Dermis blood vessel endothelial cell (primary cell): Measurements from ENCODE around the gene MARCHF10. TPM values are rescaled to one million over a fixed set of nuclear protein-coding genes. Genes with fewer than 3 reads are reported as not detected.
A peak's percentile ranks its signal among the peaks of the same experiment; 100 is the strongest.

Experiments
- DNase-seq: peaks from one replicate; pipeline ENCODE4 v3.0.0; 2010
- total RNA-seq: library from RNA; depleted of rRNA; stranded (reverse); fragments of >200 nt; gene quantifications from 2 replicates; pipeline ENCODE4 v1.2.3, GENCODE V29; 2014

The MARCHF10 gene
- total RNA-seq, 1 donor from 2014 or later, result not detected

DNA sequence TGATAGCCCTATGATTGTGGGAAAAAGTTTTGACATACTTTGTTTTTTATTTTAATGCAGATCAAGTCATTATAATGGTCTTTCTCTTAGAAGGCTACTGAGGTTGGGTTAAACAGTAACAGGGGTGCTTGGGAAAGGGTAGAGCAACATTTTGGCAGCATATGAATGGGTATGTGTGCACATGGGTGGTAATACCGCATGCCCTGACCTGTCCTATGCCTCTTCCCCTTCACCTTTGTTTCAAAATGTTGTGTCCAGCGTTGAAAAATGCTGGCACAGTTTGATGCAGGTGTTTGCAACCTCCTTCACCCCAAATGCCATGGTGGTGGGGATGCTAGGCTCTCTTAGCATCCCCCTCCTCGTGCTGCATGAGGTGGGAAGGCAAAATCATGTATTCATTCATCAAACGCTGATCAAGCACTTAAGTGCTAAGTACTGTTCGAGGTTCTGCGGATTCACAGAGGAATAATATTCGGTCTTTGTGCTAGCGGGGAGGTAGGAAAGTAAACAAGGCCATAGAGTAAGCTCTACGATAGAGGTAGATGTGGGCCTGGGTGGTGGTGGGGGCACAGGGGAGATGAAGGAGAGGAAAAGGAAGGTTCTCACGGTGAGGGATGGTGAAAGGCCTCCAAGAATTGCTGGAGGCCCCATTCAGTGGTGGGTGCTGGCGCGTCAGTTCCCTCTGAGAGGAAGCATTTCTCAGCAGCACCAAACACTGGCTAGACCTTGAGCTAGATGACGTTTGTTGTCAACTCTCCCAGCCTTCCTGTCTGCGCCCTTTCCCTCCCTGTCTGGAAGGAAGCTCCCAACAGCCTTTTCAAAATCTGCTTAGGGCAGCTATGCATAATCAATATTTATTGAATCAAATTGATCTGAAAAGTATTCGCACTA is 13.3 kb upstream of the MARCHF10 start:
- no peak for DNase-seq

DNA sequence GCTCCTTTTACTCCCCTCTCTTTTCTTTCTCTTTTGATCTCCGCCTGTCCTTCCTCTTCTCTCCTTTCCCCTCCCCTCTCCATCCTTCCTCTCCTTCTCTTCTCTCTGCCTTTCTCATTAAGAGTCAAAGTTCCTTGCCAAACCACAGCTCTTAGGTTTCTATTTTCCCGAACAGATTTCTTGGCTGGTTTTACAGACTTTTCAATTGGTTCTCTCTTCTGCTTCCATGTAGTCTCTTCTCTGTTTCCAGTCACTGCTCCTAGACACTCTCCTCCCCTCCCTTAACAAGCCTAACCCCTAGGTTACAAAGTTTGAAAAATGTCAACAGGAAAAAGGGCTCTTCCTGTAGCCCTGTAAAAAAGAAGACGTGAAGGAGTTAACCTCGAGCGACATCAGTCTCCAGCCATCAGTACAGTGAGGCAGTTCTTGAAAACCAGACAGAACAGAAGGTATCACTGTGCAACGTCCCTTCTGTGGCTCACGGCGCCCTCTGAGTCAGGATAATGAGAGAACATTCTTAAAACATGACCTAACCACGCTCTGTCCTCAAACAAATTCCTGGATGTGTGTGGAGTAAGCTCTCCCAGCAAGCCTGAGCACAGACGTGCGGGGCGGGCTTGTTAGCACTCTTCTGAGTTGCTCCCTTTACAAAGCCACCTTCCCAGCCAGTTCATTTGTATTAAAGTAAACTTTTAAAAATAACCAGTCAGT is 11.6 kb upstream of the MARCHF10 start:
- DNase-seq, result peak; percentile 88

DNA sequence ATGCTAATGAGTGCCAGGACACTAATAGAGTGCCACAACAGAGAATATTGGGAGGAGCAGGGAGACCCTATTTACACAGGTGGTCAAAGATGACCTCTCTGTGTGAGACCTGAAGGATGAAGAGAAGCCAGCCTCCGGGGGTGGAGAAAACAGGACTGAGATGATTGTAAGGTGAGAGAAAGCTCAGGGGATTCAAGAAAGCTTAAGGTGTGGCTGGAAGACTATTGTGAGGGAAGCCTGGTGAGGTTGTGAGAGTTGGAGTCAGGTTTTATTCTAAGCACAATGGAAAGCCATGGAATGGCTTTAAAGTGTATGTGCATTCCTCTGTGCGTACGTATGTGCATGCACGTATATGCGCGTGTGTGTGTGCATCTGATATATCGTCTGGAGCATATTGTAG is 10.4 kb upstream of the MARCHF10 start:
- DNase-seq, result no peak

GRCh38 chr17:62816282-62816839 is 8.2 kb upstream of the MARCHF10 start:
- no peak for DNase-seq

GRCh38 chr17:62809656-62810055 is 1.5 kb upstream of the MARCHF10 start:
- no peak for DNase-seq

DNA sequence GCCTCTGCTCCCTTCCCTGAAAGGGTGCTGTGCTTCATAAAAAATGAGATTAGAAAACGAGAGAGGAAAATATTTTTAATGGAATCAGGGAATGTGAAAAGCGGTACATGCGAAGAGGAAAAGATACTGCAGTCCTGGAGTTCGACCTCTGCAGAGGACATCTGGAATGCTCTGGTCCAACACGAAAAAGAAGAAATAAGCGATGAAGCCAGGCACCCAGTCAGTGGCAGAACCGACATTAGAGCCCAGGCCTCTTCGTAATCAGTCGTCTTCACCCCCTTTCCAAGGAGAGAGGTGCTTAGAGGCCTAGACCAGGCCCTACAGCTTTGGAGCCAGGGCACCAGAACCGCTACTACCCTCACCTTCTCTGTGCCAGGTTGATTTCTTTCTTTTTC is 459 bp upstream of the MARCHF10 start:
- no peak for DNase-seq

- DNase-seq, result no peak
Measured at GRCh38 chr17:62805234-62805633, 2.9 kb downstream of the MARCHF10 start.

DNA sequence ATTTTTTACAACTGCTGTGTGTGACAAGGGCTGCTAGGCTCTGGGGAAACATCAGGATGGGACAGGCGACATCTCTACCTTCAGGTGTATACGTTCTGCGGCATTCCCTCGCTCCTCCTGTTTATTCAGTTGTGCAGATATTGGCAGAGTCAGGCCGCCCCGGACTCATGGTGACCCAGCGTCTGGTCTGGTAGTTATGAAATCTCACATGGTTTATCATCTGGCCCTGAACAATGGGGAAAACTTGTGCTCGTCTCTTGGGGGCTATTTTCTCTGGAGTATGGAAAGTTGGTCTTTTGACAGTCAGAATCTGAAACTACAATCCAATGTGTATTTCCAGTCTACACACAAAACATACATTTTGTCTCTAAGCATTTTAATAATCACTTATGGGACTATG is 3.3 kb downstream of the MARCHF10 start:
- peak; percentile 46 for DNase-seq

GRCh38 chr17:62804025-62804424 is 4.1 kb downstream of the MARCHF10 start:
- no peak for DNase-seq

- no peak for DNase-seq
Measured at GRCh38 chr17:62802561-62803205, 5.4 kb downstream of the MARCHF10 start.

DNA sequence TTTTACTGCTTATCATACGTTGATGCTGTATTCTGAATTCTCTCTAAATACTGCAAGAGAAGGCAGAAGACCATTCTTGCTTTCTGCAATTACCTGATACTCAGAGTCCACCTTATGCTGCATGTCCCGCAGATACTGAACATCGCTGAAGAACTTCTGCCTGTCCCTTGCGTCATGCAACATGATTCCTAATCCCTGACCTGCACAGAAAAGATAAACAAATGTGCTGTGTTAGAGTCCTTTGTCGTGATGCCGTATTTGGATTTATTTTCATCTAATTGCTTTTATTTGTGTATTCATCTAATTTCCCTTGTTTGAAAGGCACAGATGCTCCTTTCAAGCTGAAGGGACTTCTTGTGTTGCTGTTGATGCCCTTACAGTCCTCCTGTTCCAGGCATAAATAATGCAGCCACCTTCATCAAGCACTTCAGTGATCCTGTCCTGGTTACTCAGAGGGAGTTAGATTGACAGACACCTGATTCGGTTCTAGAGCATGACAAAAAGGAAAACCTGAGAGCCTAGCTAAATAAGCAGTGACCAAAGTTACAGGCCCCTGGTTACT is 6.5 kb downstream of the MARCHF10 start:
- DNase-seq, result no peak

DNA sequence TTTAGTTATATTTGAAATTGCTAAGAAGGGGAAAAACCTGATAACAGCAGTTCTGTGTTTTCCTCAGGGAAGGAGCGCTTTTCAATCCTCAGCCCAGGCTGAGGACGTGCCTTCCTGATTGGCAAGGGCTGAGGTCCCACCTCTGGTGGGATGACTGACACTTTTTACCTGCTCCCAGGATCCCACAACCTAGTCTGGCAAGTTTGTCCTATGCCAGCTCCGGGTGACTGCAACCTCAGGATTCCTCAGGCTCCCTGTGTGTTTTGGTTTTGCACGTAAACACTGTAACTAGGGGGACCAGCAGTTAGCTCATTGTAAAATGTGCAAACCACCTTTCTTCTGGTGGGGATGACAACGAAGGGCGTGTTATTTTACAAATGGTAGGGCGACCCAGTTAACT is 7.5 kb downstream of the MARCHF10 start:
- DNase-seq, result no peak

GRCh38 chr17:62797959-62798358 is 10.2 kb downstream of the MARCHF10 start:
- DNase-seq, result no peak

DNA sequence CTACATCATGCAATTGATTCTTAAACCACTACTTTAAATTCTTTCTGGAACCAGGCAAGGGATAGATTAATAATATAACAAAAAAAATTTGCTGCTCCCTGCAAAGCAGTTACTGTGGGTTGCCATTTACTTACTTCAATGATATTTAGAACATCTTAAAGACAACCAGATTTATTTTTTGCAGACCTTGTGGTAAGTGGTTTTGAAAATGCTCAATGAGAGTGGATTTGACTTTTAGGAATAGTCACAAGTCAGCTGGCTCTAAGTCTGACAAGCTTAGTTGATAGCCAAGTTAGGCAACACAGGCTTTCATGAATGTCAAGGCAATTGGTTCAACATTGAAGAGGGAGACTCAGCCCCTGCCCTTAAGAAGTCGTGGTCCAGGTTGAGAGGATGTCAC is 11.8 kb downstream of the MARCHF10 start:
- DNase-seq, result no peak

GRCh38 chr17:62794666-62794971 is 13.5 kb downstream of the MARCHF10 start:
- DNase-seq, result no peak

GRCh38 chr17:62793919-62794665 is 14.0 kb downstream of the MARCHF10 start:
- no peak for DNase-seq

DNA sequence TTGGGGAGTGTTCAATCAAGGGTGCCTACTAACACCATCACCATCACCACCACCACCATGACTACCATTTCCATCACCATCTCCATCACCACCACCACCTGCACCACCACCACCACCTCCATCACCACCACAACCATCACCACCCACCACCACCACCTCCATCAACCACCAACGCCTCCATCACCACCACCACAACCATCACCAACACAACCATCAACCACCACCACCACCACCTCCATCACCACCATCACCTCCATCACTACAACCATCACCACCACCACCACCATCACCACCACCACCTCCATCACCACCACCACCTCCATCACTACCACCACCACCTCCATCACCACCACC is 15.7 kb downstream of the MARCHF10 start:
- no peak for DNase-seq

DNA sequence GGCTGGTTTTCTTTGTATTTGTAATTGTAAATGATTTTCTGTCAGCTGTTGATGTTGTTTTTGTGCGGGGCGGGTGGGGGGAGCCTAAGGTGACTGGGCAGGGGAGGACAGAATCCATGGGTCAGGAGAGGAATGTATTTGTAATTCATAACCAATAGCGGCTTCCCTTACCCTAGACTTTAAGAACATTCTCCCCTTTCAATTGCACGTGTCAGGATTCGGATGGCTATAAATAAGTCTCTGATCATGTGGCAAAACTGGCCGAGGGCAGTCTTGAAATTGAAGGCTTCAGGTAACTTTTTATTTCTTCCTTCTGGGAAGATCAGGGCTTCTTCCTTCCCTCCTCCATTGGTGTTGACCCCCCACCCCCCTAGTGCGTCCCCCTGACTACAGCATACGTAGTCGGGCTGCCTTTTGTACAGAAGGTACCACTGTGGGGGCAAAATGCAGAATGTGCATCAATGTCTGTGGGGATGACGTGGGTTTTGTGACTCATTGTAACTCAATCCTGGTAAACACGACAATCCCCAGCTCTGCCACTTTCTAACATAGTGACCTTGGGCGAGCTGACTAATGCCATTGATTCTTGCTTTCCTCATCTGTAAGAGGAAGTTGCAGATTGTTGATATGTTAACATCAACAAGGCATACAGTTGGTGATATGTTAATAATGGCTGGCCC is 16.2 kb downstream of the MARCHF10 start:
- DNase-seq, result no peak

DNA sequence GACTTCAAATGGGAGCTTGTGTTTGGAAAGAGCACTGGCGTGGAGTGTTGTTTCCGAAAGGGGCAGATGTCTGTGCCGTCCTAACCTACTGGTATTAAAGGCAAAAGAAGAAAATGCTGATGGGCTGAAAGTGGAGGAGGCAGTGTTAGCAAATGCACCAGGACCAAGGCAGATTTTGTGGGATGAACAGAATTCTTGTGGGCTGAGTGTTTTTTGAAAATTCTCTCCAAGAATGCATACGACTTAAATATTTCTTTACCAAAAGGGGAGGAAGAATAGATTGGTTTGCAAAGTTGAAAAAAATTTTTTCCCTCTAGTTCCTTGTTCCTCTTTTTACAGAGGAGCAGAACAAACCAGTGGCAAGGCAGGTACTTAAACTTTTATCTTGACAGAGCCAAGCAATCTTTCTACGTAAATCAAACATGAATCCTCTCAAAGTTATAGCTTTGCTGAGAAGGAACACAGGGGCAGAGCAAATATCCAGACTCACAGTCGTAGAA is 16.8 kb downstream of the MARCHF10 start:
- no peak for DNase-seq

GRCh38 chr17:62790564-62790986 is 17.5 kb downstream of the MARCHF10 start:
- DNase-seq, result no peak

DNA sequence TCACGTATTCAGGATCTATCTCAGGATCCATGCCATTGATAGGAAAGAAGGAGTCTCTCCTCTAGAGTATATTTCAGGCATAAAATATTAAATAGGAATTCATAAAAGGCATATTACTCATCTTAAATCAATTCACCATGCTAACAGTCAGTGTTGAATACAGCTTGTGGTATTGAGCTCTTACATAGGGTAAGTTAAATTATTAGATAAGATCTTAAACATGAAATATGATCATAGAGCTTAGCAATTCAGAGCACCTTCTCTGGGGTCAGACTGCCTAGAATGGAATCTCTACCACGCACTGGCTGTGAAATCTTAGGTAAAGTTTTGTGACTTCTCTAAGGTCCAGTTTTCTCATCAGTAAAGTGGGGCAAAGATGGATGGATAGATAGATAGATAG is 20.7 kb downstream of the MARCHF10 start:
- no peak for DNase-seq

- no peak for DNase-seq
Measured at GRCh38 chr17:62786646-62787045, 21.5 kb downstream of the MARCHF10 start.
